PC-3 (cell line): ENCODE data around the gene BCLAF3. TPM values are rescaled to one million over a fixed set of nuclear protein-coding genes. Genes with fewer than 3 reads are reported as not detected.
A peak's percentile ranks its signal among the peaks of the same experiment; 100 is the strongest.

Experiments used
- ATAC-seq: fragments of 200-7000 bp; cut with Tn5 transposase; 2 replicates; pipeline ENCODE4 v1.9.1; 2020; ENCODE audit warnings: mild to moderate bottlenecking, moderate library complexity
- BruUV-seq: library from RNA; stranded (reverse); fragments of 400-500 nt; replicated peaks from 2 replicates; lab custom pipeline; 2021; lab: Mats Ljungman, UMichigan
- CTCF ChIA-PET: fragments of 300-600 bp; sonication (Branson Sonifier 250); formaldehyde crosslinking; loops from one replicate; lab custom pipeline; 2022; ENCODE audit warnings: antibody characterized with exemption; lab: Charles Lee
- POLR2A ChIA-PET: fragments of 300-600 bp; sonication (Branson Sonifier 250); formaldehyde crosslinking; loops from one replicate; lab custom pipeline; 2022; ENCODE audit warnings: antibody characterized with exemption; ENCODE audit not compliant: unreplicated experiment; lab: Charles Lee
- DNase-seq: peaks from one replicate; pipeline ENCODE4 v3.0.0-alpha.2; 2015
- H2AFZ ChIP-seq: fragments of 300-600 bp; sonication (generic); 2 replicates; pipeline ENCODE4 v1.6.0; 2016; ENCODE audit warnings: antibody characterized with exemption, low read length
- H3F3A ChIP-seq: fragments of 300-600 bp; sonication (generic); one replicate; pipeline ENCODE4 v1.6.0; 2017; ENCODE audit warnings: antibody characterized with exemption, low read length, control low read depth, mild to moderate bottlenecking; ENCODE audit not compliant: unreplicated experiment
- H3K27ac ChIP-seq: fragments of 300-600 bp; sonication (generic); 2 replicates; pipeline ENCODE4 v1.5.1; 2016; ENCODE audit warnings: mild to moderate bottlenecking, low read length
- H3K27me3 ChIP-seq: fragments of 300-600 bp; sonication (generic); 2 replicates; pipeline ENCODE4 v1.6.1; 2016; ENCODE audit warnings: low read length, mixed read lengths
- H3K36me3 ChIP-seq: fragments of 300-600 bp; sonication (generic); 2 replicates; pipeline ENCODE4 v1.6.1; 2016; ENCODE audit warnings: low read depth, mixed run types, low read length, mixed read lengths
- H3K4me1 ChIP-seq: fragments of 300-600 bp; sonication (generic); 2 replicates; pipeline ENCODE4 v1.5.1; 2016; ENCODE audit warnings: low read length; ENCODE audit not compliant: insufficient read depth
- H3K4me2 ChIP-seq: fragments of 300-600 bp; sonication (generic); 2 replicates; pipeline ENCODE4 v1.6.0; 2016; ENCODE audit warnings: low read length
- H3K4me3 ChIP-seq: fragments of 300-600 bp; sonication (generic); 2 replicates; pipeline ENCODE4 v1.5.1; 2016; ENCODE audit warnings: mild to moderate bottlenecking, low read length, mixed read lengths
- H3K79me2 ChIP-seq: fragments of 300-600 bp; sonication (generic); 2 replicates; pipeline ENCODE4 v1.6.1; 2017; ENCODE audit warnings: low read length, mixed read lengths
- H3K9ac ChIP-seq: fragments of 300-600 bp; sonication (generic); 2 replicates; pipeline ENCODE4 v1.6.0; 2016; ENCODE audit warnings: mild to moderate bottlenecking, low read length
- H3K9me2 ChIP-seq: fragments of 300-600 bp; sonication (generic); replicated peaks from 2 replicates; pipeline ENCODE4 v1.6.1; 2016; ENCODE audit warnings: mixed run types, low read length, mixed read lengths
- H3K9me3 ChIP-seq: fragments of 300-600 bp; sonication (generic); 2 replicates; pipeline ENCODE4 v1.6.1; 2016; ENCODE audit warnings: low read length, mixed read lengths
- H4K20me1 ChIP-seq: fragments of 300-600 bp; sonication (generic); 2 replicates; pipeline ENCODE4 v1.6.1; 2016; ENCODE audit warnings: low read length, mixed read lengths
- CTCF ChIP-seq: fragments of 300-600 bp; sonication (generic); conservative IDR thresholded peaks from 2 replicates; pipeline ENCODE4 v1.5.1; 2017; ENCODE audit warnings: antibody characterized with exemption, low read depth, mild to moderate bottlenecking, low read length
- EZH2 ChIP-seq: fragments of 300-600 bp; sonication (generic); IDR thresholded peaks from one replicate; pipeline ENCODE4 v1.6.1; 2017; ENCODE audit warnings: antibody characterized with exemption, mild to moderate bottlenecking, low read length; ENCODE audit not compliant: unreplicated experiment
- EZH2phosphoT487 ChIP-seq: fragments of 300-600 bp; sonication (generic); IDR thresholded peaks from 2 replicates; pipeline ENCODE4 v1.6.1; 2018; ENCODE audit warnings: mild to moderate bottlenecking, antibody characterized with exemption, low read length, borderline replicate concordance
- intact Hi-C: fragments of 100-400 bp; cut with micrococcal nuclease; formaldehyde crosslinking; loops from 2 replicates; pipeline ENCODE4 v1.9.0; 2023
- total RNA-seq: library from RNA; depleted of rRNA; stranded (reverse); fragments of >200 nt; gene quantifications from 2 replicates; pipeline ENCODE4 v1.2.3, GENCODE V29; 2014

The BCLAF3 gene
- total RNA-seq, 1 experiment from 2014 or later = 6.9 TPM

- Histone ChIP-seq H3K9ac (no peak overlapping the region), H3K27me3 (no peaks in the 10 kb centered on the region), H3K4me2 (no peak overlapping the region), H3K36me3 (no peaks in the 10 kb centered on the region), H3K4me1 (no peaks in the 10 kb centered on the region), H4K20me1 (no peaks in the 10 kb centered on the region), H3K27ac (no peak overlapping the region), H2AFZ (no peak overlapping the region), H3K9me3 (no peaks in the 10 kb centered on the region), H3K4me3 (no peak overlapping the region), H3K9me2 (no peaks in the 10 kb centered on the region), H3K79me2 (no peaks in the 10 kb centered on the region), H3F3A (no peaks in the 10 kb centered on the region)
- intact Hi-C loops = no loop called here
- POLR2A ChIA-PET = no interaction called here
- CTCF ChIA-PET = no interaction called here
- TF ChIP-seq EZH2phosphoT487 (no peak), CTCF (no peak), EZH2 (no peak)
- no TSS peak for BruUV-seq
- DNase-seq (no peak), ATAC-seq (no peak)
Measured at GRCh38 chrX:20001588-20001987, 10.7 kb upstream of the BCLAF3 start.

GRCh38 chrX:19991350-19991718 is 473 bp upstream of the BCLAF3 start:
- H3K79me2 ChIP-seq = peaks cover 32% of the 10 kb centered on the region
- H3K9me2 ChIP-seq = no peaks in the 10 kb centered on the region
- no peaks in the 10 kb centered on the region for H3F3A ChIP-seq
- no peaks in the 10 kb centered on the region for H3K4me1 ChIP-seq
- TF ChIP-seq CTCF (0 out of 2 replicates have a peak, but pooled peaks have one; percentile 24), EZH2 (no peak)
- CTCF ChIA-PET = interaction anchor here (1.5 kb wide), 1 partner anchor 86 kb away, joined by 3 read pairs; no protein-coding TSS in a partner anchor
- intact Hi-C loops = loop anchor here (1.0 to 2.0 kb wide), 3 partner anchors 65 to 86 kb away; no protein-coding TSS in a partner anchor
- H3K9ac ChIP-seq = peak overlapping the region; percentile 43; the same call in 1 of the 2 replicates
- BruUV-seq = TSS peak; percentile 50
- no peak overlapping the region for H3K27ac ChIP-seq
- H3K4me3 ChIP-seq = peak overlapping the region; percentile 55
- POLR2A ChIA-PET = no interaction called here
- peak overlapping the region; percentile 78 for H3K4me2 ChIP-seq
- no peaks in the 10 kb centered on the region for H4K20me1 ChIP-seq
- H3K36me3 ChIP-seq = no peaks in the 10 kb centered on the region
- H3K27me3 ChIP-seq = no peaks in the 10 kb centered on the region
- DNase-seq = no peak
- peak overlapping the region; percentile 94 for H2AFZ ChIP-seq
- H3K9me3 ChIP-seq = no peaks in the 10 kb centered on the region
- no peak; the same call in 1 of the 2 replicates for ATAC-seq

- peak; percentile 2 for DNase-seq
- no peaks in the 10 kb centered on the region for H3K4me1 ChIP-seq
- H3K4me2 ChIP-seq = peak overlapping the region; percentile 89
- peak; percentile 4 for ATAC-seq
- no peaks in the 10 kb centered on the region for H3K27me3 ChIP-seq
- peak overlapping the region; percentile 62 for H3K9ac ChIP-seq
- peak overlapping the region; percentile 71 for H2AFZ ChIP-seq
- ChIA-PET CTCF (no interaction called here), POLR2A (no interaction called here)
- H3K27ac ChIP-seq = no peak overlapping the region
- TF ChIP-seq EZH2phosphoT487 (no peak), EZH2 (no peak), CTCF (no peak)
- H3F3A ChIP-seq = no peaks in the 10 kb centered on the region
- no peaks in the 10 kb centered on the region for H3K9me3 ChIP-seq
- peaks cover 40% of the 10 kb centered on the region for H3K79me2 ChIP-seq
- peak overlapping the region; percentile 79 for H3K4me3 ChIP-seq
- intact Hi-C loops = loop anchor here (2.0 kb wide), 1 partner anchor 67 kb away; no protein-coding TSS in a partner anchor
- H3K9me2 ChIP-seq = no peaks in the 10 kb centered on the region
- H4K20me1 ChIP-seq = no peaks in the 10 kb centered on the region
- H3K36me3 ChIP-seq = no peaks in the 10 kb centered on the region
- BruUV-seq = no TSS peak
Measured at GRCh38 chrX:19990151-19990555, 708 bp downstream of the BCLAF3 start.
